ENCODE results near the gene DCAF8. TPM values are rescaled to one million over a fixed set of nuclear protein-coding genes. Genes with fewer than 3 reads are reported as not detected.
A peak's percentile ranks its signal among the peaks of the same experiment; 100 is the strongest.
"Not testable (repeated sequence)": the region's sequence is repeated elsewhere in the genome, so short reads cannot be mapped to it uniquely, and the experiment has no call there.

DCAF8 gene
- 88.1 and 91.4 TPM in 2 replicates for total RNA-seq

GRCh38 chr1:160261893-160262794, at the start of gene DCAF8:
Gene DCAF8 (minus strand): TSS chr1:160262549. CDS start chr1:160244008, 18,541 bp downstream.
- peak; percentile 92 for DNase-seq (ENCODE audit: low read depth, low spot score)

- DNase-seq (ENCODE audit: low read depth, low spot score), result no peak
Measured at GRCh38 chr1:160309571-160309970, 47.2 kb upstream of the DCAF8 start.

GRCh38 chr1:160309185-160309557, 46.8 kb upstream of the DCAF8 start:
- DNase-seq (ENCODE audit: low read depth, low spot score), result no peak

- no peak for DNase-seq (ENCODE audit: low read depth, low spot score)
Measured at GRCh38 chr1:160308451-160309184, 46.3 kb upstream of the DCAF8 start.

- DNase-seq (ENCODE audit: low read depth, low spot score), result no peak
Measured at GRCh38 chr1:160307118-160307791, 44.9 kb upstream of the DCAF8 start.

- no peak for DNase-seq (ENCODE audit: low read depth, low spot score)
Measured at GRCh38 chr1:160300173-160300572, 37.8 kb upstream of the DCAF8 start.

GRCh38 chr1:160296036-160296435, 33.7 kb upstream of the DCAF8 start:
- no peak for DNase-seq (ENCODE audit: low read depth, low spot score)

GRCh38 chr1:160293020-160293968, 30.9 kb upstream of the DCAF8 start:
- no peak for DNase-seq (ENCODE audit: low read depth, low spot score)

GRCh38 chr1:160291248-160292220, 29.2 kb upstream of the DCAF8 start:
- DNase-seq (ENCODE audit: low read depth, low spot score), result peak; percentile 33

- not testable (repeated sequence) for DNase-seq (ENCODE audit: low read depth, low spot score)
Measured at GRCh38 chr1:160287769-160288168, 25.4 kb upstream of the DCAF8 start.

- DNase-seq (ENCODE audit: low read depth, low spot score), result no peak
Measured at GRCh38 chr1:160285506-160285905, 23.2 kb upstream of the DCAF8 start.

GRCh38 chr1:160284782-160285344, 22.5 kb upstream of the DCAF8 start, which contains the start of gene PEX19:
Gene PEX19 (minus strand): TSS chr1:160285133. CDS start chr1:160285124, 9 bp downstream.
- peak; percentile 77 for DNase-seq (ENCODE audit: low read depth, low spot score)

- DNase-seq (ENCODE audit: low read depth, low spot score), result no peak
Measured at GRCh38 chr1:160284220-160284781, 22.0 kb upstream of the DCAF8 start.

GRCh38 chr1:160282807-160283206, 20.5 kb upstream of the DCAF8 start:
- DNase-seq (ENCODE audit: low read depth, low spot score), result no peak

- no peak for DNase-seq (ENCODE audit: low read depth, low spot score)
Measured at GRCh38 chr1:160277987-160278386, 15.6 kb upstream of the DCAF8 start.

GRCh38 chr1:160277330-160277729, 15.0 kb upstream of the DCAF8 start:
- DNase-seq (ENCODE audit: low read depth, low spot score), result no peak

GRCh38 chr1:160271025-160271424, 8.7 kb upstream of the DCAF8 start:
- no peak for DNase-seq (ENCODE audit: low read depth, low spot score)

GRCh38 chr1:160267284-160267991, 5.1 kb upstream of the DCAF8 start:
- DNase-seq (ENCODE audit: low read depth, low spot score), result no peak
